Measurements from ENCODE around the gene CACNA1B.

- TF ChIP-seq CTCF (IDR thresholded peaks at IDR 0.05): no peak
- no peak for TF ChIP-seq EP300 (IDR thresholded peaks at IDR 0.05)
Measured at GRCh38 chr9:138043411-138044345, 166.1 kb downstream of the CACNA1B start.
